Dermis microvascular lymphatic vessel endothelial cell (primary cell): Measurements from ENCODE around the gene SPRED3. TPM values are rescaled to one million over a fixed set of nuclear protein-coding genes. Genes with fewer than 3 reads are reported as not detected.
A peak's percentile ranks its signal among the peaks of the same experiment; 100 is the strongest.

Experiments
- DNase-seq, 2 donors: peaks; one replicate each; pipeline versions ENCODE4 v3.0.0 to v3.0.0-alpha.2; 2010; ENCODE audit warnings: low read depth in 2 of 2
- total RNA-seq: library from RNA; depleted of rRNA; stranded (reverse); fragments of >200 nt; gene quantifications from 2 replicates; pipeline ENCODE4 v1.2.1, GENCODE V29; 2014

Gene SPRED3
- total RNA-seq, 1 donor from 2014 or later: 0.39 TPM

GRCh38 chr19:38371081-38371480 is 17.4 kb upstream of the SPRED3 start:
- no peak for DNase-seq

- DNase-seq: no peak
These were observed 14.6 kb upstream of the SPRED3 start for GRCh38 chr19:38373907-38374331.

- DNase-seq: peak; percentile 97 to 98
These were observed 14.0 kb upstream of the SPRED3 start, which contains the start of gene PSMD8 for GRCh38 chr19:38374332-38375097. TSS of gene PSMD8 (plus strand) at chr19:38374571. CDS start at chr19:38374602, 31 bp downstream.

GRCh38 chr19:38375098-38375493 is 13.4 kb upstream of the SPRED3 start:
- no peak for DNase-seq

- DNase-seq: no peak
These were observed 12.7 kb upstream of the SPRED3 start for GRCh38 chr19:38375748-38376147.

GRCh38 chr19:38376576-38376975 is 11.9 kb upstream of the SPRED3 start:
- no peak for DNase-seq

- no peak for DNase-seq
These were observed 11.4 kb upstream of the SPRED3 start for GRCh38 chr19:38377052-38377451.

- DNase-seq: no peak
These were observed 9.6 kb upstream of the SPRED3 start for GRCh38 chr19:38378866-38379265.

- DNase-seq: no peak
These were observed 7.4 kb upstream of the SPRED3 start for GRCh38 chr19:38381138-38381537.

- DNase-seq: no peak
These were observed 5.3 kb upstream of the SPRED3 start for GRCh38 chr19:38383184-38383583.

- DNase-seq: no peak
These were observed 4.8 kb upstream of the SPRED3 start for GRCh38 chr19:38383743-38384142.

GRCh38 chr19:38384209-38385027 is 4.1 kb upstream of the SPRED3 start:
- peak in 1 of 2 donors; percentile 35 for DNase-seq

GRCh38 chr19:38385057-38385803 is 3.3 kb upstream of the SPRED3 start:
- no peak for DNase-seq

- DNase-seq: no peak
These were observed 2.7 kb upstream of the SPRED3 start for GRCh38 chr19:38385804-38386257.

- DNase-seq: no peak
These were observed 2.1 kb upstream of the SPRED3 start for GRCh38 chr19:38386300-38386970.

GRCh38 chr19:38386971-38387549 is 1.4 kb upstream of the SPRED3 start:
- DNase-seq: no peak

GRCh38 chr19:38387550-38388348 is 748 bp upstream of the SPRED3 start, which contains the start of gene GGN:
TSS of gene GGN (minus strand) at chr19:38388034. CDS start at chr19:38387261, 773 bp downstream.
- DNase-seq: peak in 1 of 2 donors; percentile 92

- peak in 1 of 2 donors; percentile 70 for DNase-seq
These were observed 816 bp downstream of the SPRED3 start for GRCh38 chr19:38389101-38389925.
